GM19238 (cell line): ENCODE results near the gene ARF1.

Experiments
- DNase-seq: peaks from one replicate; pipeline ENCODE4 v3.0.0; 2011; ENCODE audit warnings: low spot score; ENCODE audit not compliant: insufficient read length

The ARF1 gene

GRCh38 chr1:228147151-228147693, 64.7 kb downstream of the ARF1 start:
- DNase-seq, result no peak

GRCh38 chr1:228147768-228148167, 65.3 kb downstream of the ARF1 start:
- DNase-seq, result no peak

GRCh38 chr1:228148196-228148861, 65.8 kb downstream of the ARF1 start:
- no peak for DNase-seq
